ENCODE measurements around the gene MREG.
"Not testable (repeated sequence)": the region's sequence is repeated elsewhere in the genome, so short reads cannot be mapped to it uniquely, and the experiment has no call there.

Gene MREG

GRCh38 chr2:215981115-215981514, 32.2 kb downstream of the MREG start:
- DNase-seq (ENCODE audit: low read depth), result no peak
- TF ChIP-seq CTCF (IDR thresholded peaks at IDR 0.05; ENCODE audit: insufficient read depth, low read depth, low read length, missing control alignments), result no peak
- no peak overlapping the region for H3K4me3 ChIP-seq (ENCODE audit: low read depth, low read length)

GRCh38 chr2:215979620-215980019, 33.7 kb downstream of the MREG start:
- peak; percentile 60 for DNase-seq (ENCODE audit: low read depth)
- TF ChIP-seq CTCF (IDR thresholded peaks at IDR 0.05; ENCODE audit: insufficient read depth, low read depth, low read length, missing control alignments), result no peak
- no peak overlapping the region for H3K4me3 ChIP-seq (ENCODE audit: low read depth, low read length)

- TF ChIP-seq CTCF (IDR thresholded peaks at IDR 0.05; ENCODE audit: insufficient read depth, low read depth, low read length, missing control alignments), result no peak
- no peak for DNase-seq (ENCODE audit: low read depth)
- no peak overlapping the region for H3K4me3 ChIP-seq (ENCODE audit: low read depth, low read length)
Measured at GRCh38 chr2:215974700-215975429, 38.5 kb downstream of the MREG start.

- H3K4me3 ChIP-seq (ENCODE audit: low read depth, low read length), result no peak overlapping the region
- TF ChIP-seq CTCF (IDR thresholded peaks at IDR 0.05; ENCODE audit: insufficient read depth, low read depth, low read length, missing control alignments), result no peak
- DNase-seq (ENCODE audit: low read depth), result no peak
Measured at GRCh38 chr2:215973954-215974699, 39.2 kb downstream of the MREG start.

GRCh38 chr2:215973145-215973792, 40.1 kb downstream of the MREG start:
- H3K4me3 ChIP-seq (ENCODE audit: low read depth, low read length), result no peak overlapping the region
- no peak for TF ChIP-seq CTCF (IDR thresholded peaks at IDR 0.05; ENCODE audit: insufficient read depth, low read depth, low read length, missing control alignments)

GRCh38 chr2:215971671-215972070, 41.7 kb downstream of the MREG start:
- no peak for DNase-seq (ENCODE audit: low read depth)
- TF ChIP-seq CTCF (IDR thresholded peaks at IDR 0.05; ENCODE audit: insufficient read depth, low read depth, low read length, missing control alignments), result no peak
- H3K4me3 ChIP-seq (ENCODE audit: low read depth, low read length), result no peak overlapping the region

More at GRCh38 chr2:215973145-215973792, 40.1 kb downstream of the MREG start:
- no peak for DNase-seq (ENCODE audit: low read depth)

- DNase-seq (ENCODE audit: low read depth), result not testable (repeated sequence)
Measured at GRCh38 chr2:215970894-215971293, 42.5 kb downstream of the MREG start.

More at GRCh38 chr2:215970894-215971293, 42.5 kb downstream of the MREG start:
- not testable (repeated sequence) for H3K4me3 ChIP-seq (ENCODE audit: low read depth, low read length)
